H1 (cell line): Measurements from ENCODE around the gene CTIF. TPM values are rescaled to one million over a fixed set of nuclear protein-coding genes. Genes with fewer than 3 reads are reported as not detected.

Experiments used
- CHD7 ChIP-seq: fragments of 300-600 bp; sonication (generic); IDR thresholded peaks from 2 replicates; pipeline ENCODE4 v1.7.1; 2012; ENCODE audit warnings: low read length, moderate library complexity, mild to moderate bottlenecking, inconsistent platforms; ENCODE audit not compliant: insufficient replicate concordance
- KDM1A ChIP-seq: fragments of 200-600, 300-600 bp; sonication (generic); IDR thresholded peaks from 2 replicates; pipeline ENCODE4 v1.7.1; 2016; ENCODE audit warnings: mild to moderate bottlenecking, low read length, borderline replicate concordance
- polyA plus RNA-seq, 7 experiments: library from polyadenylated mRNA; depleted of rRNA in 3 of 7; stranded (reverse) in 5 of 7; unstranded in 2 of 7; fragments of >200 nt in 5 of 7; fragments of 200-250 nt in 2 of 7; gene quantifications; 1 replicate in 5 of 7; 2 replicates in 1 of 7; 4 replicates in 1 of 7; pipeline versions ENCODE4 v1.2.1 to v1.2.3, GENCODE V29; 2011 to 2013; ENCODE audit warnings: missing spikeins in 2 of 7, mixed read lengths in 2 of 7
- total RNA-seq: library from RNA; stranded (reverse); fragmentation: NEBNext Ultra II Directional; extraction: Animal tissue kit (Norgen Biotek cat#: 25700); gene quantifications from 2 replicates; pipeline ENCODE4 v1.2.1, GENCODE V29; 2021

The CTIF gene
- total and polyA plus RNA-seq, 2 of the 8 experiments (the other 6 are each of a cell fraction or from before 2014, with no cell fraction given), result 9.0 to 17.8 TPM

- TF ChIP-seq CHD7 (no peak), KDM1A (no peak)
Observed at GRCh38 chr18:48761582-48761981, 222.8 kb downstream of the CTIF start (continued).
